GM23338 (cell line): Measurements from ENCODE around the gene RHOT1. TPM values are rescaled to one million over a fixed set of nuclear protein-coding genes. Genes with fewer than 3 reads are reported as not detected.

Experiments
- ATAC-seq: fragments of 200-7000 bp; cut with Tn5 transposase; 3 replicates; pipeline ENCODE4 v1.9.1; 2020
- DNase-seq: peaks from one replicate; pipeline ENCODE4 v3.0.0-alpha.2; 2015; ENCODE audit warnings: low spot score
- H2AFZ ChIP-seq: fragments of 200-600 bp; sonication (generic); 2 replicates; pipeline ENCODE4 v1.8.0; 2016; ENCODE audit warnings: antibody characterized with exemption, mild to moderate bottlenecking, moderate library complexity
- H3F3A ChIP-seq: fragments of 200-600 bp; sonication (generic); replicated peaks from 2 replicates; pipeline ENCODE4 v1.8.0; 2017; ENCODE audit warnings: antibody characterized with exemption, mixed run types, low read depth
- H3K27ac ChIP-seq: fragments of 200-600 bp; sonication (generic); 2 replicates; pipeline ENCODE4 v1.6.1; 2016; ENCODE audit warnings: low read depth
- H3K27me3 ChIP-seq: fragments of 200-600 bp; sonication (generic); 2 replicates; pipeline ENCODE4 v1.8.0; 2016; ENCODE audit warnings: mild to moderate bottlenecking, mixed run types, moderate library complexity; ENCODE audit not compliant: insufficient read depth
- H3K36me3 ChIP-seq: fragments of 200-600 bp; sonication (generic); 2 replicates; pipeline ENCODE4 v1.8.0; 2016; ENCODE audit warnings: mild to moderate bottlenecking; ENCODE audit not compliant: insufficient read depth
- H3K4me1 ChIP-seq: fragments of 200-600 bp; sonication (generic); 2 replicates; pipeline ENCODE4 v1.8.0; 2016; ENCODE audit warnings: mild to moderate bottlenecking, moderate library complexity; ENCODE audit not compliant: insufficient read depth
- H3K4me2 ChIP-seq: fragments of 200-600 bp; sonication (generic); 2 replicates; pipeline ENCODE4 v1.7.1; 2017; ENCODE audit warnings: mixed run types
- H3K4me3 ChIP-seq: fragments of 200-600 bp; sonication (generic); 2 replicates; pipeline ENCODE4 v1.6.1; 2016; ENCODE audit warnings: mixed run types
- H3K79me2 ChIP-seq: fragments of 200-600 bp; sonication (generic); replicated peaks from 2 replicates; pipeline ENCODE4 v1.8.0; 2017; ENCODE audit warnings: mild to moderate bottlenecking; ENCODE audit not compliant: insufficient read depth
- H3K9me2 ChIP-seq: fragments of 200-600 bp; sonication (generic); 2 replicates; pipeline ENCODE4 v1.8.0; 2017; ENCODE audit not compliant: insufficient read depth
- H4K20me1 ChIP-seq: fragments of 200-600 bp; sonication (generic); replicated peaks from 2 replicates; pipeline ENCODE4 v1.8.0; 2017; ENCODE audit warnings: mild to moderate bottlenecking; ENCODE audit not compliant: insufficient read depth
- H3K27ac Mint-ChIP-seq: 2 replicates; pipeline ENCODE4 v1.8.0; 2020; ENCODE audit warnings: inconsistent platforms, mild to moderate bottlenecking, moderate library complexity, mixed read lengths
- H3K27me3 Mint-ChIP-seq: 3 replicates; pipeline ENCODE4 v1.8.0; 2022; ENCODE audit warnings: low read depth, mild to moderate bottlenecking, moderate library complexity, mixed read lengths, inconsistent platforms; ENCODE audit not compliant: insufficient read depth, poor library complexity
- H3K36me3 Mint-ChIP-seq: 3 replicates; pipeline ENCODE4 v1.8.0; 2021; ENCODE audit warnings: low read depth, mild to moderate bottlenecking, inconsistent platforms, moderate library complexity, mixed read lengths
- H3K4me1 Mint-ChIP-seq: 3 replicates; pipeline ENCODE4 v1.8.0; 2020; ENCODE audit warnings: mild to moderate bottlenecking, inconsistent platforms, mixed read lengths
- H3K4me3 Mint-ChIP-seq: 3 replicates; pipeline ENCODE4 v1.8.0; 2021; ENCODE audit warnings: moderate library complexity, mild to moderate bottlenecking, inconsistent platforms, mixed read lengths
- H3K9me3 Mint-ChIP-seq: 3 replicates; pipeline ENCODE4 v1.8.0; 2020; ENCODE audit warnings: moderate library complexity, mild to moderate bottlenecking, inconsistent platforms, mixed read lengths
- CREB1 ChIP-seq: fragments of 250-450 bp; sonication (Bioruptor Pico); IDR thresholded peaks from 2 replicates; pipeline ENCODE4 v1.5.0; 2020; ENCODE audit warnings: low read depth, mild to moderate bottlenecking, moderate library complexity
- EZH2 ChIP-seq: fragments of 200-600 bp; sonication (generic); IDR thresholded peaks from one replicate; pipeline ENCODE4 v1.8.0; 2017; ENCODE audit warnings: antibody characterized with exemption, mild to moderate bottlenecking, low read depth; ENCODE audit not compliant: unreplicated experiment
- EZH2phosphoT487 ChIP-seq: fragments of 200-600 bp; sonication (generic); IDR thresholded peaks from one replicate; pipeline ENCODE4 v1.8.1; 2018; ENCODE audit warnings: antibody characterized with exemption; ENCODE audit not compliant: unreplicated experiment
- JUNB ChIP-seq: IDR thresholded peaks from one replicate; pipeline ENCODE4 v1.6.1; 2016; ENCODE audit warnings: antibody characterized with exemption; ENCODE audit not compliant: unreplicated experiment
- NANOG ChIP-seq: IDR thresholded peaks from 2 replicates; pipeline ENCODE4 v1.6.1; 2016; ENCODE audit warnings: antibody characterized with exemption, borderline replicate concordance
- POLR2AphosphoS5 ChIP-seq: IDR thresholded peaks from 2 replicates; pipeline ENCODE4 v1.6.1; 2016; ENCODE audit warnings: antibody characterized with exemption, low read depth
- STAT1 ChIP-seq: IDR thresholded peaks from one replicate; pipeline ENCODE4 v1.6.1; 2016; ENCODE audit warnings: antibody characterized with exemption; ENCODE audit not compliant: unreplicated experiment
- ZNF114 ChIP-seq: fragments of 250-450 bp; sonication (Bioruptor Pico); IDR thresholded peaks from 2 replicates; pipeline ENCODE4 v1.5.0; 2020; ENCODE audit warnings: mild to moderate bottlenecking, moderate library complexity
- ZNF331 ChIP-seq: fragments of 250-450 bp; sonication (Bioruptor Pico); IDR thresholded peaks from 2 replicates; pipeline ENCODE4 v1.5.0; 2020; ENCODE audit warnings: low read depth, mild to moderate bottlenecking, moderate library complexity
- polyA plus RNA-seq: library from polyadenylated mRNA; unstranded; fragments of >200 nt; fragmentation: Nextera tagmentation; extraction: Ambion mirVana; gene quantifications from 2 replicates; pipeline ENCODE4 v1.2.1, GENCODE V29; 2016
- total RNA-seq: library from RNA; depleted of rRNA; stranded (reverse); fragments of >200 nt; shearing (Covaris generic); gene quantifications from 2 replicates; pipeline ENCODE4 v1.2.3, GENCODE V29; 2014
- TF ChIP-seq, protein P1 (sequence below): IDR thresholded peaks from one replicate; pipeline ENCODE4 v1.6.1; 2018; ENCODE audit warnings: antibody characterized with exemption; ENCODE audit not compliant: unreplicated experiment
- TF ChIP-seq, protein P2 (sequence below): fragments of 250-450 bp; sonication (Bioruptor Pico); IDR thresholded peaks from 2 replicates; pipeline ENCODE4 v1.5.0; 2020; ENCODE audit warnings: mild to moderate bottlenecking, moderate library complexity
- TF ChIP-seq, protein P3 (sequence below), 2 experiments: fragments of 200-600 bp in 1 of 2; sonication (generic) in 1 of 2; conservative IDR thresholded peaks; 2 replicates each; pipeline versions ENCODE4 v1.5.1 to v1.6.1; 2016 to 2017; ENCODE audit warnings: antibody characterized with exemption in 2 of 2, low read depth in 2 of 2, mild to moderate bottlenecking in 2 of 2, moderate library complexity in 1 of 2
- TF ChIP-seq, protein P4 (sequence below): IDR thresholded peaks from 2 replicates; pipeline ENCODE4 v1.6.1; 2016; ENCODE audit warnings: antibody characterized with exemption

Gene RHOT1
- total and polyA plus RNA-seq, 2 experiments from 2014 or later = 40.8 to 53.5 TPM

DNA sequence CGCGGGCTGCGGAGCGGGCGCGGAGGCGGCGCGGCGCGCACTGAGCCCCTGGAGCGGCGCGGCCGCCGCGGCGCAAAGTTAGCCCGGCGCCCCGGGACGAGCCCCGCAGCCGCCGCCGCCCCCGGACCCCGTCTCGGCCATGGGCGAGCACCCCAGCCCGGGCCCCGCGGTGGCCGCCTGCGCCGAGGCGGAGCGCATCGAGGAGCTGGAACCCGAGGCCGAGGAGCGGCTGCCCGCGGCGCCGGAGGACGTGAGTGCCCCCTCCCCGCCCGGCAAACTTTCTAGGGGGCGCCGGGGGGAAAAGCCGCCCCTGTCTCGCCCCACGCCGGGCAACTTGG, 123.7 kb downstream of the RHOT1 start:
- no peak overlapping the region; the same call in 1 of the 2 replicates for H2AFZ ChIP-seq
- H4K20me1 ChIP-seq = 0 out of 2 replicates have a peak, but pooled peaks cover 8% of the 10 kb centered on the region
- H3K79me2 ChIP-seq = no peaks in the 10 kb centered on the region; the same call in 1 of the 2 replicates
- peak overlapping the region; percentile 96 for H3K4me2 ChIP-seq
- H3K27me3 ChIP-seq = peaks cover 51% of the 10 kb centered on the region
- Mint-ChIP-seq H3K36me3 (no peaks in the 10 kb centered on the region), H3K27ac (no peak overlapping the region), H3K4me3 (no peak overlapping the region; the same call in 2 of the 3 replicates), H3K9me3 (no peaks in the 10 kb centered on the region; the same call in 2 of the 3 replicates), H3K27me3 (peaks cover 38% of the 10 kb centered on the region), H3K4me1 (peaks cover 34% of the 10 kb centered on the region)
- ATAC-seq (no peak; the same call in 2 of the 3 replicates), DNase-seq (no peak)
- H3K4me3 ChIP-seq = peak overlapping the region; percentile 81
- TF ChIP-seq, protein P1, sequence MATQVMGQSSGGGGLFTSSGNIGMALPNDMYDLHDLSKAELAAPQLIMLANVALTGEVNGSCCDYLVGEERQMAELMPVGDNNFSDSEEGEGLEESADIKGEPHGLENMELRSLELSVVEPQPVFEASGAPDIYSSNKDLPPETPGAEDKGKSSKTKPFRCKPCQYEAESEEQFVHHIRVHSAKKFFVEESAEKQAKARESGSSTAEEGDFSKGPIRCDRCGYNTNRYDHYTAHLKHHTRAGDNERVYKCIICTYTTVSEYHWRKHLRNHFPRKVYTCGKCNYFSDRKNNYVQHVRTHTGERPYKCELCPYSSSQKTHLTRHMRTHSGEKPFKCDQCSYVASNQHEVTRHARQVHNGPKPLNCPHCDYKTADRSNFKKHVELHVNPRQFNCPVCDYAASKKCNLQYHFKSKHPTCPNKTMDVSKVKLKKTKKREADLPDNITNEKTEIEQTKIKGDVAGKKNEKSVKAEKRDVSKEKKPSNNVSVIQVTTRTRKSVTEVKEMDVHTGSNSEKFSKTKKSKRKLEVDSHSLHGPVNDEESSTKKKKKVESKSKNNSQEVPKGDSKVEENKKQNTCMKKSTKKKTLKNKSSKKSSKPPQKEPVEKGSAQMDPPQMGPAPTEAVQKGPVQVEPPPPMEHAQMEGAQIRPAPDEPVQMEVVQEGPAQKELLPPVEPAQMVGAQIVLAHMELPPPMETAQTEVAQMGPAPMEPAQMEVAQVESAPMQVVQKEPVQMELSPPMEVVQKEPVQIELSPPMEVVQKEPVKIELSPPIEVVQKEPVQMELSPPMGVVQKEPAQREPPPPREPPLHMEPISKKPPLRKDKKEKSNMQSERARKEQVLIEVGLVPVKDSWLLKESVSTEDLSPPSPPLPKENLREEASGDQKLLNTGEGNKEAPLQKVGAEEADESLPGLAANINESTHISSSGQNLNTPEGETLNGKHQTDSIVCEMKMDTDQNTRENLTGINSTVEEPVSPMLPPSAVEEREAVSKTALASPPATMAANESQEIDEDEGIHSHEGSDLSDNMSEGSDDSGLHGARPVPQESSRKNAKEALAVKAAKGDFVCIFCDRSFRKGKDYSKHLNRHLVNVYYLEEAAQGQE = no peak
- TF ChIP-seq, protein P2, sequence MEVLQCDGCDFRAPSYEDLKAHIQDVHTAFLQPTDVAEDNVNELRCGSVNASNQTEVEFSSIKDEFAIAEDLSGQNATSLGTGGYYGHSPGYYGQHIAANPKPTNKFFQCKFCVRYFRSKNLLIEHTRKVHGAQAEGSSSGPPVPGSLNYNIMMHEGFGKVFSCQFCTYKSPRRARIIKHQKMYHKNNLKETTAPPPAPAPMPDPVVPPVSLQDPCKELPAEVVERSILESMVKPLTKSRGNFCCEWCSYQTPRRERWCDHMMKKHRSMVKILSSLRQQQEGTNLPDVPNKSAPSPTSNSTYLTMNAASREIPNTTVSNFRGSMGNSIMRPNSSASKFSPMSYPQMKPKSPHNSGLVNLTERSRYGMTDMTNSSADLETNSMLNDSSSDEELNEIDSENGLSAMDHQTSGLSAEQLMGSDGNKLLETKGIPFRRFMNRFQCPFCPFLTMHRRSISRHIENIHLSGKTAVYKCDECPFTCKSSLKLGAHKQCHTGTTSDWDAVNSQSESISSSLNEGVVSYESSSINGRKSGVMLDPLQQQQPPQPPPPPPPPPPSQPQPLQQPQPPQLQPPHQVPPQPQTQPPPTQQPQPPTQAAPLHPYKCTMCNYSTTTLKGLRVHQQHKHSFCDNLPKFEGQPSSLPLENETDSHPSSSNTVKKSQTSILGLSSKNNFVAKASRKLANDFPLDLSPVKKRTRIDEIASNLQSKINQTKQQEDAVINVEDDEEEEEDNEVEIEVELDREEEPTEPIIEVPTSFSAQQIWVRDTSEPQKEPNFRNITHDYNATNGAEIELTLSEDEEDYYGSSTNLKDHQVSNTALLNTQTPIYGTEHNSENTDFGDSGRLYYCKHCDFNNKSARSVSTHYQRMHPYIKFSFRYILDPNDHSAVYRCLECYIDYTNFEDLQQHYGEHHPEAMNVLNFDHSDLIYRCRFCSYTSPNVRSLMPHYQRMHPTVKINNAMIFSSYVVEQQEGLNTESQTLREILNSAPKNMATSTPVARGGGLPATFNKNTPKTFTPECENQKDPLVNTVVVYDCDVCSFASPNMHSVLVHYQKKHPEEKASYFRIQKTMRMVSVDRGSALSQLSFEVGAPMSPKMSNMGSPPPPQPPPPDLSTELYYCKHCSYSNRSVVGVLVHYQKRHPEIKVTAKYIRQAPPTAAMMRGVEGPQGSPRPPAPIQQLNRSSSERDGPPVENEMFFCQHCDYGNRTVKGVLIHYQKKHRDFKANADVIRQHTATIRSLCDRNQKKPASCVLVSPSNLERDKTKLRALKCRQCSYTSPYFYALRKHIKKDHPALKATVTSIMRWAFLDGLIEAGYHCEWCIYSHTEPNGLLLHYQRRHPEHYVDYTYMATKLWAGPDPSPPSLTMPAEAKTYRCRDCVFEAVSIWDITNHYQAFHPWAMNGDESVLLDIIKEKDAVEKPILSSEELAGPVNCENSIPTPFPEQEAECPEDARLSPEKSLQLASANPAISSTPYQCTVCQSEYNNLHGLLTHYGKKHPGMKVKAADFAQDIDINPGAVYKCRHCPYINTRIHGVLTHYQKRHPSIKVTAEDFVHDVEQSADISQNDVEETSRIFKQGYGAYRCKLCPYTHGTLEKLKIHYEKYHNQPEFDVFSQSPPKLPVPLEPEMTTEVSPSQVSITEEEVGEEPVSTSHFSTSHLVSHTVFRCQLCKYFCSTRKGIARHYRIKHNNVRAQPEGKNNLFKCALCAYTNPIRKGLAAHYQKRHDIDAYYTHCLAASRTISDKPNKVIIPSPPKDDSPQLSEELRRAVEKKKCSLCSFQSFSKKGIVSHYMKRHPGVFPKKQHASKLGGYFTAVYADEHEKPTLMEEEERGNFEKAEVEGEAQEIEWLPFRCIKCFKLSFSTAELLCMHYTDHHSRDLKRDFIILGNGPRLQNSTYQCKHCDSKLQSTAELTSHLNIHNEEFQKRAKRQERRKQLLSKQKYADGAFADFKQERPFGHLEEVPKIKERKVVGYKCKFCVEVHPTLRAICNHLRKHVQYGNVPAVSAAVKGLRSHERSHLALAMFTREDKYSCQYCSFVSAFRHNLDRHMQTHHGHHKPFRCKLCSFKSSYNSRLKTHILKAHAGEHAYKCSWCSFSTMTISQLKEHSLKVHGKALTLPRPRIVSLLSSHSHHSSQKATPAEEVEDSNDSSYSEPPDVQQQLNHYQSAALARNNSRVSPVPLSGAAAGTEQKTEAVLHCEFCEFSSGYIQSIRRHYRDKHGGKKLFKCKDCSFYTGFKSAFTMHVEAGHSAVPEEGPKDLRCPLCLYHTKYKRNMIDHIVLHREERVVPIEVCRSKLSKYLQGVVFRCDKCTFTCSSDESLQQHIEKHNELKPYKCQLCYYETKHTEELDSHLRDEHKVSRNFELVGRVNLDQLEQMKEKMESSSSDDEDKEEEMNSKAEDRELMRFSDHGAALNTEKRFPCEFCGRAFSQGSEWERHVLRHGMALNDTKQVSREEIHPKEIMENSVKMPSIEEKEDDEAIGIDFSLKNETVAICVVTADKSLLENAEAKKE (CRISPR knock-in tag) = no peak
- no peak for TF ChIP-seq EZH2
- TF ChIP-seq CREB1 (CRISPR knock-in tag) = no peak
- TF ChIP-seq ZNF114 = no peak
- no peak for TF ChIP-seq NANOG
- TF ChIP-seq, protein P3, sequence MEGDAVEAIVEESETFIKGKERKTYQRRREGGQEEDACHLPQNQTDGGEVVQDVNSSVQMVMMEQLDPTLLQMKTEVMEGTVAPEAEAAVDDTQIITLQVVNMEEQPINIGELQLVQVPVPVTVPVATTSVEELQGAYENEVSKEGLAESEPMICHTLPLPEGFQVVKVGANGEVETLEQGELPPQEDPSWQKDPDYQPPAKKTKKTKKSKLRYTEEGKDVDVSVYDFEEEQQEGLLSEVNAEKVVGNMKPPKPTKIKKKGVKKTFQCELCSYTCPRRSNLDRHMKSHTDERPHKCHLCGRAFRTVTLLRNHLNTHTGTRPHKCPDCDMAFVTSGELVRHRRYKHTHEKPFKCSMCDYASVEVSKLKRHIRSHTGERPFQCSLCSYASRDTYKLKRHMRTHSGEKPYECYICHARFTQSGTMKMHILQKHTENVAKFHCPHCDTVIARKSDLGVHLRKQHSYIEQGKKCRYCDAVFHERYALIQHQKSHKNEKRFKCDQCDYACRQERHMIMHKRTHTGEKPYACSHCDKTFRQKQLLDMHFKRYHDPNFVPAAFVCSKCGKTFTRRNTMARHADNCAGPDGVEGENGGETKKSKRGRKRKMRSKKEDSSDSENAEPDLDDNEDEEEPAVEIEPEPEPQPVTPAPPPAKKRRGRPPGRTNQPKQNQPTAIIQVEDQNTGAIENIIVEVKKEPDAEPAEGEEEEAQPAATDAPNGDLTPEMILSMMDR (conservative IDR thresholded peaks at IDR 0.05; ENCODE audit: low read depth in 2 of 2) = no peak
- no peak for TF ChIP-seq ZNF331 (CRISPR knock-in tag)
- no peak for TF ChIP-seq STAT1
- TF ChIP-seq POLR2AphosphoS5 = no peak
- no peak for TF ChIP-seq JUNB
- TF ChIP-seq, protein P4, sequence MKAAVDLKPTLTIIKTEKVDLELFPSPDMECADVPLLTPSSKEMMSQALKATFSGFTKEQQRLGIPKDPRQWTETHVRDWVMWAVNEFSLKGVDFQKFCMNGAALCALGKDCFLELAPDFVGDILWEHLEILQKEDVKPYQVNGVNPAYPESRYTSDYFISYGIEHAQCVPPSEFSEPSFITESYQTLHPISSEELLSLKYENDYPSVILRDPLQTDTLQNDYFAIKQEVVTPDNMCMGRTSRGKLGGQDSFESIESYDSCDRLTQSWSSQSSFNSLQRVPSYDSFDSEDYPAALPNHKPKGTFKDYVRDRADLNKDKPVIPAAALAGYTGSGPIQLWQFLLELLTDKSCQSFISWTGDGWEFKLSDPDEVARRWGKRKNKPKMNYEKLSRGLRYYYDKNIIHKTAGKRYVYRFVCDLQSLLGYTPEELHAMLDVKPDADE = no peak
- TF ChIP-seq EZH2phosphoT487 = no peak
- no peaks in the 10 kb centered on the region for H3K9me2 ChIP-seq
- H3K27ac ChIP-seq = no peak overlapping the region
- peaks cover 30% of the 10 kb centered on the region for H3K4me1 ChIP-seq
- H3K36me3 ChIP-seq = no peaks in the 10 kb centered on the region; the same call in 1 of the 2 replicates
- H3F3A ChIP-seq = peaks cover 21% of the 10 kb centered on the region
